ENCODE results near the gene C3orf52. TPM values are rescaled to one million over a fixed set of nuclear protein-coding genes. Genes with fewer than 3 reads are reported as not detected.

Gene C3orf52
- total and polyA plus RNA-seq, 2 experiments from 2014 or later = 10.4 to 18.8 TPM

GRCh38 chr3:112078125-112079083, 7.8 kb upstream of the C3orf52 start:
- TF ChIP-seq CTCF (IDR thresholded peaks at IDR 0.05; ENCODE audit: low read depth, low read length) = no peak
- Histone ChIP-seq H3K4me3 (no peak overlapping the region), H3K27me3 (peaks cover 24% of the 10 kb centered on the region), H3K9me3 (ENCODE audit: low read depth) (no peaks in the 10 kb centered on the region), H3K36me3 (no peaks in the 10 kb centered on the region), H3K27ac (no peak overlapping the region), H3K4me1 (ENCODE audit: low read depth) (peaks cover 13% of the 10 kb centered on the region)
- no peak for DNase-seq (ENCODE audit: low read depth in 1 of 2, low spot score in 1 of 2)

- Histone ChIP-seq H3K27ac (peak overlapping the region; percentile 5), H3K9me3 (ENCODE audit: low read depth) (no peaks in the 10 kb centered on the region), H3K4me1 (ENCODE audit: low read depth) (peaks cover 34% of the 10 kb centered on the region), H3K27me3 (peaks cover 8% of the 10 kb centered on the region), H3K4me3 (no peak overlapping the region), H3K36me3 (no peaks in the 10 kb centered on the region)
- no peak for TF ChIP-seq CTCF (IDR thresholded peaks at IDR 0.05; ENCODE audit: low read depth, low read length)
- peak in 1 of 2 donors; percentile 58 for DNase-seq (ENCODE audit: low read depth in 1 of 2, low spot score in 1 of 2)
These were observed 3.0 kb upstream of the C3orf52 start for GRCh38 chr3:112083239-112083638.

GRCh38 chr3:112084980-112085705, 1.0 kb upstream of the C3orf52 start:
- Histone ChIP-seq H3K4me1 (ENCODE audit: low read depth) (peaks cover 42% of the 10 kb centered on the region), H3K9me3 (ENCODE audit: low read depth) (no peaks in the 10 kb centered on the region), H3K36me3 (no peaks in the 10 kb centered on the region), H3K27ac (peak overlapping the region; percentile 49), H3K4me3 (no peak overlapping the region), H3K27me3 (peaks cover 5% of the 10 kb centered on the region)
- peak in 1 of 2 donors; percentile 9 for DNase-seq (ENCODE audit: low read depth in 1 of 2, low spot score in 1 of 2)
- TF ChIP-seq CTCF (IDR thresholded peaks at IDR 0.05; ENCODE audit: low read depth, low read length) = no peak

GRCh38 chr3:112085735-112086075, 484 bp upstream of the C3orf52 start:
- Histone ChIP-seq H3K36me3 (no peaks in the 10 kb centered on the region), H3K27ac (no peak overlapping the region), H3K4me3 (peak overlapping the region; percentile 36)

More at GRCh38 chr3:112085735-112086075, 484 bp upstream of the C3orf52 start:
- Histone ChIP-seq H3K4me1 (ENCODE audit: low read depth) (peaks cover 48% of the 10 kb centered on the region), H3K9me3 (ENCODE audit: low read depth) (no peaks in the 10 kb centered on the region), H3K27me3 (peaks cover 5% of the 10 kb centered on the region)
- DNase-seq (ENCODE audit: low read depth in 1 of 2, low spot score in 1 of 2) = peak in 1 of 2 donors; percentile 17
- TF ChIP-seq CTCF (IDR thresholded peaks at IDR 0.05; ENCODE audit: low read depth, low read length) = no peak
